22Rv1 (cell line): ENCODE data around the gene DCDC1.

Experiments used
- ZFX ChIP-seq: fragments of 450-650 bp; IDR thresholded peaks from 2 replicates; pipeline ENCODE4 v1.6.1; 2017; ENCODE audit warnings: antibody characterized with exemption, borderline replicate concordance
- TF ChIP-seq, protein P1 (sequence below): fragments of 450-650 bp; IDR thresholded peaks from 2 replicates; pipeline ENCODE4 v1.5.1; 2017; ENCODE audit warnings: mild to moderate bottlenecking

DNA sequence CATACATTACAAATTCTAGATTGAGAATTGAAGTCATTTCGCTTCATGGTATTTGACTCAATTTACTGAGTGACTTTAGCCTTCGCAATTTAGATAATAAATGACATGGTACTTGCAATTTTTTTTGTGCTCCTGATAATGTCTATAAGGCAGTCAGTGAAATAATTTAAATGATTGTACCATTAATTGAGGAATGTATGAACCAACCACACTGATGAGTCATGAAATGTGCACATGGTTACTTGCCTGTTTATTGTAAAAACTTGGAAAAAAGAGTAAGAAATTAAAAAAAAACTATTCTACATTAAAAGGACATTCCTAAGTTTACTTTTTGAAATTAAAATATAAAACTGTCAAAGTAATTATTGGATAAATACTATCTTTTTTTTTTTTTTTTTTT lies 43.4 kb upstream of the DCDC1 start:
- TF ChIP-seq, protein P1, sequence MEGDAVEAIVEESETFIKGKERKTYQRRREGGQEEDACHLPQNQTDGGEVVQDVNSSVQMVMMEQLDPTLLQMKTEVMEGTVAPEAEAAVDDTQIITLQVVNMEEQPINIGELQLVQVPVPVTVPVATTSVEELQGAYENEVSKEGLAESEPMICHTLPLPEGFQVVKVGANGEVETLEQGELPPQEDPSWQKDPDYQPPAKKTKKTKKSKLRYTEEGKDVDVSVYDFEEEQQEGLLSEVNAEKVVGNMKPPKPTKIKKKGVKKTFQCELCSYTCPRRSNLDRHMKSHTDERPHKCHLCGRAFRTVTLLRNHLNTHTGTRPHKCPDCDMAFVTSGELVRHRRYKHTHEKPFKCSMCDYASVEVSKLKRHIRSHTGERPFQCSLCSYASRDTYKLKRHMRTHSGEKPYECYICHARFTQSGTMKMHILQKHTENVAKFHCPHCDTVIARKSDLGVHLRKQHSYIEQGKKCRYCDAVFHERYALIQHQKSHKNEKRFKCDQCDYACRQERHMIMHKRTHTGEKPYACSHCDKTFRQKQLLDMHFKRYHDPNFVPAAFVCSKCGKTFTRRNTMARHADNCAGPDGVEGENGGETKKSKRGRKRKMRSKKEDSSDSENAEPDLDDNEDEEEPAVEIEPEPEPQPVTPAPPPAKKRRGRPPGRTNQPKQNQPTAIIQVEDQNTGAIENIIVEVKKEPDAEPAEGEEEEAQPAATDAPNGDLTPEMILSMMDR, result no peak
- no peak for TF ChIP-seq ZFX
